Measurements from ENCODE around the gene CX3CL1.

DNA sequence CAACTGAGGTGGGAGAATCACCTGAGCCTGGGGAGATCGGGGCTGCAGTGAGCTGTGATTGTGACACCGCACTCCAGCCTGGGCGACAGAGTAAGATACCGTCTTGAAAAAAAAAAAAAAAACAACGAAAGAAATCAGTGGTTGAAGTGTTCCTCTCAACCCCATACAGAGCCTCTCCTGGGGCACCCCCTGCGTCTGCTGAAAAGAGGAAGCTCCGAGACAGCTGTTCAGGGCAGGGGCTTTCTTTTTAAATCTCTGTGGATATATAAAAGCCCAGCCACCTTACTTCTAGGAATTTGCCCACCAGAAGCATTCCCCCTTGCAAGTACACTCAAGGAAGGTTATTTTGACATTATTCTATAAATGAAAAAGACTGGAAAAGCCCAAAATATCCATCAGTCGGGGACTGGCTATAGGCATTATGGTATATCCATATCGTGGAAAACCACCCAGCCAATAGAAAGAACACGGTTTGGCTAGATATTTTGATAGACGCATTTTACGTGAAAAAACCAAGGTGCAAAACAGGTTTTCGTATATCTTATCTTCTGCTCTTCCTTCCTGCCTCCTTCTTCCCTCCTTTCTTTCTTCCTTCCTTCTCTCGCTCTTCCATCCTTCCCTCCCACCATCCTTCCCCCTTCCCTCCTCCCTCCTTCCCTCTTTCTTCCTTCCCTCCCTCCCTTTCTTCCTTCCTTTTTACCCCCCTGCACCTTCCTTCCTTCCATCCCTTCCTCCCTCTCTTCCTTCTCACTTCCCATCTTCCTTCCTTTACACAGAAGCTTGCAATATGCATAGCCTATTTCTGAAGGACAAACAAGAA, 22.9 kb upstream of the CX3CL1 start:
- no peak for TF ChIP-seq POLR2A (IDR thresholded peaks at IDR 0.05)
- TF ChIP-seq, protein P1, sequence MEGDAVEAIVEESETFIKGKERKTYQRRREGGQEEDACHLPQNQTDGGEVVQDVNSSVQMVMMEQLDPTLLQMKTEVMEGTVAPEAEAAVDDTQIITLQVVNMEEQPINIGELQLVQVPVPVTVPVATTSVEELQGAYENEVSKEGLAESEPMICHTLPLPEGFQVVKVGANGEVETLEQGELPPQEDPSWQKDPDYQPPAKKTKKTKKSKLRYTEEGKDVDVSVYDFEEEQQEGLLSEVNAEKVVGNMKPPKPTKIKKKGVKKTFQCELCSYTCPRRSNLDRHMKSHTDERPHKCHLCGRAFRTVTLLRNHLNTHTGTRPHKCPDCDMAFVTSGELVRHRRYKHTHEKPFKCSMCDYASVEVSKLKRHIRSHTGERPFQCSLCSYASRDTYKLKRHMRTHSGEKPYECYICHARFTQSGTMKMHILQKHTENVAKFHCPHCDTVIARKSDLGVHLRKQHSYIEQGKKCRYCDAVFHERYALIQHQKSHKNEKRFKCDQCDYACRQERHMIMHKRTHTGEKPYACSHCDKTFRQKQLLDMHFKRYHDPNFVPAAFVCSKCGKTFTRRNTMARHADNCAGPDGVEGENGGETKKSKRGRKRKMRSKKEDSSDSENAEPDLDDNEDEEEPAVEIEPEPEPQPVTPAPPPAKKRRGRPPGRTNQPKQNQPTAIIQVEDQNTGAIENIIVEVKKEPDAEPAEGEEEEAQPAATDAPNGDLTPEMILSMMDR (IDR thresholded peaks at IDR 0.05), result no peak
